Adrenal gland (tissue), 5 donors: ENCODE data around the gene IFT57.

ENCODE experiments used
- POLR2A ChIP-seq, 2 donors: fragments of 450-650 bp; IDR thresholded peaks; one replicate each; pipeline ENCODE4 v1.6.1; 2017; ENCODE audit warnings: antibody characterized with exemption in 2 of 2, mild to moderate bottlenecking in 2 of 2, moderate library complexity in 1 of 2
- TF ChIP-seq, protein P1 (sequence below), 6 experiments: fragments of 450-650 bp in 4 of 6; fragments of 200-600 bp in 2 of 6; sonication (generic) in 1 of 6; IDR thresholded peaks; 1 replicate in 5 of 6; 2 replicates in 1 of 6; pipeline versions ENCODE4 v1.5.1 to v1.8.0; 2016 to 2021; ENCODE audit warnings: antibody characterized with exemption in 6 of 6, mild to moderate bottlenecking in 2 of 6, moderate library complexity in 1 of 6
- donor health status: DM: no; HTN: no; CAD: no.

- TF ChIP-seq, protein P1, sequence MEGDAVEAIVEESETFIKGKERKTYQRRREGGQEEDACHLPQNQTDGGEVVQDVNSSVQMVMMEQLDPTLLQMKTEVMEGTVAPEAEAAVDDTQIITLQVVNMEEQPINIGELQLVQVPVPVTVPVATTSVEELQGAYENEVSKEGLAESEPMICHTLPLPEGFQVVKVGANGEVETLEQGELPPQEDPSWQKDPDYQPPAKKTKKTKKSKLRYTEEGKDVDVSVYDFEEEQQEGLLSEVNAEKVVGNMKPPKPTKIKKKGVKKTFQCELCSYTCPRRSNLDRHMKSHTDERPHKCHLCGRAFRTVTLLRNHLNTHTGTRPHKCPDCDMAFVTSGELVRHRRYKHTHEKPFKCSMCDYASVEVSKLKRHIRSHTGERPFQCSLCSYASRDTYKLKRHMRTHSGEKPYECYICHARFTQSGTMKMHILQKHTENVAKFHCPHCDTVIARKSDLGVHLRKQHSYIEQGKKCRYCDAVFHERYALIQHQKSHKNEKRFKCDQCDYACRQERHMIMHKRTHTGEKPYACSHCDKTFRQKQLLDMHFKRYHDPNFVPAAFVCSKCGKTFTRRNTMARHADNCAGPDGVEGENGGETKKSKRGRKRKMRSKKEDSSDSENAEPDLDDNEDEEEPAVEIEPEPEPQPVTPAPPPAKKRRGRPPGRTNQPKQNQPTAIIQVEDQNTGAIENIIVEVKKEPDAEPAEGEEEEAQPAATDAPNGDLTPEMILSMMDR (IDR thresholded peaks at IDR 0.05), result no peak
- no peak for TF ChIP-seq POLR2A (IDR thresholded peaks at IDR 0.05)
These were observed 6.4 kb downstream of the IFT57 start for GRCh38 chr3:108215871-108216270.
